ENCODE data around the gene RAPH1. TPM values are rescaled to one million over a fixed set of nuclear protein-coding genes. Genes with fewer than 3 reads are reported as not detected.
"Not testable (repeated sequence)": the region's sequence is repeated elsewhere in the genome, so short reads cannot be mapped to it uniquely, and the experiment has no call there.

The RAPH1 gene
- total and polyA plus RNA-seq, 7 donors, result 4.8 to 19.9 (median 11.8) TPM

DNA sequence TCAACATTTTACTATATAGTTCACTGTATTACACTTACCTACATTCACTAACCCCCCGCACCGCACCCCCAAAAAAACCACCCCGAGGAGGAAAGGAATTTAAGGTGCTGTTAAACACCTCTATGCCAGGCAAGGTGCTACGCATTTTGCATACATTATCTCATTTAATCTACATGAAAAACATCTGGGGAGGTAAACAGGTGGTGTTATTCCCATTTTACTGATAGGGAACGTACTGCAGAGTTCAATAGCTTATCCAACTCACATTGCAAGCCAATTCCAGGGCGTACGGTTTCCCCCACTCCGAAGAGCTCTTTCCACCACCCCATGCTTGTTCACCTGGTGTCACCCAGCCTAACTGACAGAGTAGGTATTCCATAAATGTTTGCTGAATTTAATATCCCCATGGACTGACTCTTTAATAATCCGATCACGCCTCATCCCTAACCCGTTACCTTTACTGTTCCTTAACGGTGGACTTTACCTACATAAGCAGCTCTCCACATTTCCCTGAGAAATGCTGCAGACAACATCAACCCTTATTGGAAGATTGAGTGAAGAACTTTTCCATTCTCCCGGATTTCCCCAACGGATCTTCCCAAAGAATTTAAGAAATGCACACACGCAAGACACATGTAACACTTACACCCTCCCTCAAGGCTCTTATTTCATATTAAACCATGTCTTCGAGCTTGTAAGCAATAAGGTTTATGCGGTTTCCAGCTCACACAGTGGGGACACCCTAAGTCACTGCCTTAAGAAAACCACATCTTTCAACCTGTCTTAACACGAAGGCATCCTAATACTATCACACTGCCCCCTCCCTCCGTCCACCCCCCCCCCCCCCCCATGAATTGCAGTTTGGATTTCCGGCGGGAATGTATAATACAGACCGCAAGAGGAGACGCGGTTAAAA, 1.2 kb downstream of the RAPH1 start:
- H3K27me3 ChIP-seq, result no peaks in the 10 kb centered on the region
- DNase-seq, result no peak
- no peak for TF ChIP-seq EP300 (IDR thresholded peaks at IDR 0.05)
- TF ChIP-seq POLR2AphosphoS5 (IDR thresholded peaks at IDR 0.05), result peak in 1 of 4 donors; percentile 27
- peaks cover 0 to 32% (median 19%) of the 10 kb centered on the region in 4 donors for H3K4me1 ChIP-seq
- no peaks in the 10 kb centered on the region for H3K36me3 ChIP-seq
- H3K9me3 ChIP-seq, result no peaks in the 10 kb centered on the region
- intact Hi-C loops (cut with DNase I), result no loop called here
- 5 to 9% methylated on average over 24 of the region's 24 CpGs for WGBS, 2 donors
- H3K4me3 ChIP-seq, result peak overlapping the region; percentile 76 to 94 (median 88)
- peak overlapping the region; percentile 88 to 97 (median 93) for H3K27ac ChIP-seq

DNA sequence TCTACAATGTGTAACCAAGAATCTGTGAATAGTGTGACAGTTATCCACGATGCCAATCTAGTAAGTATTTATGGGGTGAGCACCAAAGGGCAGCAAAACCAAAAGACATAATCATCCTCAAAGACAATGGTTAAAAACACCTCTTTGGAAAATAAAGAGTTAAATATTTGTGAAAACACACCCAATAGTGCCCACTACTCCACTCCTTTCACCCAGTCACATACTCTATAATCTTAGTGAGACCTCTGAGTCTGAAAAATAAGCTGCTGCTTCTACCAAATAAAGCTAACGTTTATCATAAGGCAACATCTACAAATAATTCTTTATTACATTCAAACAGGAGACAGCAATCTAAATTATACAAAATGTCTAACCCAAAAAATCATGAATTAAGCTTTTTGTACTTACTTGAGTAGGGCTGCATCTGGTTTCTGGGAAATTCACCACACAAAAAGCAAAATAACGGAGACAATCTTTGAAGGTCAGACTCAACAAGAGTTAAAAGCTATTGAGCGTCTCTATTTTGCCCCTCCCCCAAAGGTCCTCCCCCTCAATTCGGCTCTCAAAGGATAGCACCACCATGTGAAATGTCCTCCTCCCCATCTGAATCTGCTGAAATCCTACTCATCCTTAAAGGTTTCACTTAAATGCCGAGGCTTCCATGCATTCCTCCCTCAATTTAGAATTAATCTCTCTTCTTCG, 2.0 kb downstream of the RAPH1 start:
- Histone ChIP-seq H3K27me3 (no peaks in the 10 kb centered on the region), H3K27ac (peak overlapping the region in 2 of 4 donors; percentile 90 to 97), H3K9me3 (no peaks in the 10 kb centered on the region), H3K4me1 (peaks cover 0 to 32% (median 19%) of the 10 kb centered on the region in 4 donors), H3K4me3 (peak overlapping the region in 3 of 4 donors; percentile 76 to 94 (median 82)), H3K36me3 (no peaks in the 10 kb centered on the region)
- no peak for DNase-seq
- WGBS, 2 donors, result 39 to 46% methylated on average over 7 of the region's 7 CpGs
- intact Hi-C loops (cut with DNase I), result no loop called here
- TF ChIP-seq EP300 (IDR thresholded peaks at IDR 0.05), result no peak
- no peak for TF ChIP-seq POLR2A (IDR thresholded peaks at IDR 0.05)
- TF ChIP-seq, protein P1, sequence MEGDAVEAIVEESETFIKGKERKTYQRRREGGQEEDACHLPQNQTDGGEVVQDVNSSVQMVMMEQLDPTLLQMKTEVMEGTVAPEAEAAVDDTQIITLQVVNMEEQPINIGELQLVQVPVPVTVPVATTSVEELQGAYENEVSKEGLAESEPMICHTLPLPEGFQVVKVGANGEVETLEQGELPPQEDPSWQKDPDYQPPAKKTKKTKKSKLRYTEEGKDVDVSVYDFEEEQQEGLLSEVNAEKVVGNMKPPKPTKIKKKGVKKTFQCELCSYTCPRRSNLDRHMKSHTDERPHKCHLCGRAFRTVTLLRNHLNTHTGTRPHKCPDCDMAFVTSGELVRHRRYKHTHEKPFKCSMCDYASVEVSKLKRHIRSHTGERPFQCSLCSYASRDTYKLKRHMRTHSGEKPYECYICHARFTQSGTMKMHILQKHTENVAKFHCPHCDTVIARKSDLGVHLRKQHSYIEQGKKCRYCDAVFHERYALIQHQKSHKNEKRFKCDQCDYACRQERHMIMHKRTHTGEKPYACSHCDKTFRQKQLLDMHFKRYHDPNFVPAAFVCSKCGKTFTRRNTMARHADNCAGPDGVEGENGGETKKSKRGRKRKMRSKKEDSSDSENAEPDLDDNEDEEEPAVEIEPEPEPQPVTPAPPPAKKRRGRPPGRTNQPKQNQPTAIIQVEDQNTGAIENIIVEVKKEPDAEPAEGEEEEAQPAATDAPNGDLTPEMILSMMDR (IDR thresholded peaks at IDR 0.05), result no peak
- no peak for TF ChIP-seq POLR2AphosphoS5 (IDR thresholded peaks at IDR 0.05)

DNA sequence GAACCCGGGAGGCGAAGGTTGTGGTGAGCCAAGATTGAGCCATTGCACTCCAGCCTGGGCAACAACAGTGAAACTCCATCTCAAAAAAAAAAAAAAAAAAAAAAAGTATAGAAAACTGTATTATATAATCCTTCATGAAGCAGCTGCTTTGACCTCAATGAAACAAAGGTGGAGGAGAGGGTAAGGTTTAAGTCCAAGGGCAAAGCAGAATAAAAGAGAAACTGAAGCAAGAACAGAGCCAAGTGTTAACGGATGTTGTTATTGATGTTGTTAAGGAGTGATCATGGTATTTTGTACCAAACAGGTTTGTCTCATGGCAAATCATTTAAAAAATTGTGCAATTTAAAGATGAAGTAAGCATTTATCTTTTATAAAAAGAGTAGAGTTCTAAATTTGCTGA, 7.4 kb downstream of the RAPH1 start:
- H3K4me1 ChIP-seq, result peaks cover 0 to 10% (median 3%) of the 10 kb centered on the region in 4 donors
- DNase-seq, result no peak
- H3K27me3 ChIP-seq, result no peaks in the 10 kb centered on the region
- no peak overlapping the region for H3K4me3 ChIP-seq
- no peaks in the 10 kb centered on the region for H3K9me3 ChIP-seq
- no peak overlapping the region for H3K27ac ChIP-seq
- intact Hi-C loops (cut with DNase I), result no loop called here
- WGBS, 2 donors, result 86 to 90% methylated on average over 3 of the region's 3 CpGs
- no peaks in the 10 kb centered on the region for H3K36me3 ChIP-seq
- TF ChIP-seq EP300 (IDR thresholded peaks at IDR 0.05), result no peak
- TF ChIP-seq POLR2AphosphoS5 (IDR thresholded peaks at IDR 0.05), result no peak
- TF ChIP-seq, protein P1 (IDR thresholded peaks at IDR 0.05), result no peak
- TF ChIP-seq POLR2A (IDR thresholded peaks at IDR 0.05), result no peak

DNA sequence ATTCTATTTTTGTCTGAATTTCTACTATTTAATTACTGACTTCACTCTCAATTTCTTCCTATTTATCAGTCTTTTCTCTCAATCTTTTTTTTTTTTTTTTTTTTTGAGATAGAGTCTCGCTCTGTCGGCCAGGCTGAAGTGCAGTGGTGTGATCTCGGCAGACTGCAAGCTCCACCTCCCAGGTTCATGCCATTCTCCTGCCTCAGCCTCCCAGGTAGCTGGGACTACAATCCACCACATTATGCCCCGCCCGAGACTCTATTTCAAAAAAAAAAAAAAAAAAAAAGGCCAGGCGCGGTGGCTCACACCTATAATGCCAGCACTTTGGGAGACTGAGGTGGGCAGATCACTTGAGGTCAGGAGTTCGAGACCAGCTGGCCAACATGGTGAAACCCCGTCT, 21.8 kb downstream of the RAPH1 start:
- WGBS, 2 donors, result 89 to 93% methylated on average over 9 of the region's 9 CpGs
- H3K9me3 ChIP-seq; H3K27ac ChIP-seq; DNase-seq; H3K36me3 ChIP-seq; H3K27me3 ChIP-seq; H3K4me1 ChIP-seq; H3K4me3 ChIP-seq; intact Hi-C loops (cut with DNase I): not testable (repeated sequence)

DNA sequence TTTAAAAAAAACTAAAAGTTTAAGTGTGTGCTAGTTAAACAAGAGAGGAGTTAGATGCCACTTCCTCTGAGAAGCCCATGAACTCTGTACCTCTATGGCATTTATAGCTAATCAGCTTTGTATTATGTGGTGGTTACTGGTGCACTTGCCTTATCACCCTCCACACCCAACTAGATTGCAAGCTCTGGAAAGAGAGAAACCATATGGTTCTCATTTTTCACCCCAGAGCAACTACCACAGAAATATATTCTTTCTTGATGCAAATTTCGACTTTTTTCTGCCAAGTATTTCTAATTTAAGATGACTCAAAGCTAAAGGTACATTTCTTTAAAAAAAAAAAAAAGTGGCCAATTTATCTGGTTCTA, 24.2 kb downstream of the RAPH1 start:
- DNase-seq, result no peak
- no peaks in the 10 kb centered on the region for H3K9me3 ChIP-seq
- H3K27ac ChIP-seq, result no peak overlapping the region
- no peaks in the 10 kb centered on the region for H3K27me3 ChIP-seq
- no peak for TF ChIP-seq POLR2A (IDR thresholded peaks at IDR 0.05)
- TF ChIP-seq EP300 (IDR thresholded peaks at IDR 0.05), result no peak
- TF ChIP-seq POLR2AphosphoS5 (IDR thresholded peaks at IDR 0.05), result no peak
- TF ChIP-seq, protein P1 (IDR thresholded peaks at IDR 0.05), result no peak
- intact Hi-C loops (cut with DNase I), result no loop called here
- WGBS, 2 donors, result 13 to 67% methylated on average over 1 of the region's 1 CpG
- H3K4me1 ChIP-seq, result peaks cover 0 to 6% (median 0%) of the 10 kb centered on the region in 4 donors
- H3K4me3 ChIP-seq, result no peak overlapping the region
- H3K36me3 ChIP-seq, result no peaks in the 10 kb centered on the region
